ENCODE results near the gene NIBAN1.

Gene NIBAN1

GRCh38 chr1:184935920-184936798, 38.1 kb downstream of the NIBAN1 start:
- Histone ChIP-seq H3K9ac (ENCODE audit: low read depth in 1 of 2, low read length in 2 of 2) (no peak overlapping the region), H3K4me3 (ENCODE audit: low read depth in 1 of 2, low read length in 2 of 2) (no peak overlapping the region), H3K27ac (ENCODE audit: low read depth, low read length) (no peak overlapping the region), H3K36me3 (ENCODE audit: control insufficient read depth in 1 of 2, insufficient read depth in 2 of 2, low read length in 2 of 2) (no peaks in the 10 kb centered on the region), H3K4me1 (ENCODE audit: control insufficient read depth in 1 of 2, insufficient read depth in 2 of 2, low read length in 2 of 2) (peaks cover 0 to 6% of the 10 kb centered on the region in 2 donors), H3K9me3 (ENCODE audit: control insufficient read depth in 1 of 2, low read length in 2 of 2) (no peaks in the 10 kb centered on the region), H3K27me3 (ENCODE audit: control insufficient read depth in 1 of 2, insufficient read depth in 2 of 2, low read length in 2 of 2) (no peaks in the 10 kb centered on the region)

GRCh38 chr1:184933944-184934343, 40.4 kb downstream of the NIBAN1 start:
- Histone ChIP-seq H3K4me3 (ENCODE audit: low read depth in 1 of 2, low read length in 2 of 2) (no peak overlapping the region), H3K9ac (ENCODE audit: low read depth in 1 of 2, low read length in 2 of 2) (no peak overlapping the region), H3K27ac (ENCODE audit: low read depth, low read length) (no peak overlapping the region), H3K9me3 (ENCODE audit: control insufficient read depth in 1 of 2, low read length in 2 of 2) (no peaks in the 10 kb centered on the region), H3K36me3 (ENCODE audit: control insufficient read depth in 1 of 2, insufficient read depth in 2 of 2, low read length in 2 of 2) (no peaks in the 10 kb centered on the region), H3K27me3 (ENCODE audit: control insufficient read depth in 1 of 2, insufficient read depth in 2 of 2, low read length in 2 of 2) (no peaks in the 10 kb centered on the region), H3K4me1 (ENCODE audit: control insufficient read depth in 1 of 2, insufficient read depth in 2 of 2, low read length in 2 of 2) (peaks cover 0 to 16% of the 10 kb centered on the region in 2 donors)

- Histone ChIP-seq H3K27ac (ENCODE audit: low read depth, low read length) (no peak overlapping the region), H3K4me1 (ENCODE audit: control insufficient read depth in 1 of 2, insufficient read depth in 2 of 2, low read length in 2 of 2) (peaks cover 0 to 13% of the 10 kb centered on the region in 2 donors), H3K9ac (ENCODE audit: low read depth in 1 of 2, low read length in 2 of 2) (no peak overlapping the region), H3K27me3 (ENCODE audit: control insufficient read depth in 1 of 2, insufficient read depth in 2 of 2, low read length in 2 of 2) (no peaks in the 10 kb centered on the region), H3K9me3 (ENCODE audit: control insufficient read depth in 1 of 2, low read length in 2 of 2) (no peaks in the 10 kb centered on the region), H3K4me3 (ENCODE audit: low read depth in 1 of 2, low read length in 2 of 2) (no peak overlapping the region), H3K36me3 (ENCODE audit: control insufficient read depth in 1 of 2, insufficient read depth in 2 of 2, low read length in 2 of 2) (no peaks in the 10 kb centered on the region)
These were observed 42.0 kb downstream of the NIBAN1 start for GRCh38 chr1:184932319-184932718.

GRCh38 chr1:184931566-184931965, 42.7 kb downstream of the NIBAN1 start:
- H3K27me3 ChIP-seq (ENCODE audit: control insufficient read depth in 1 of 2, insufficient read depth in 2 of 2, low read length in 2 of 2) = no peaks in the 10 kb centered on the region
- peaks cover 0 to 10% of the 10 kb centered on the region in 2 donors for H3K4me1 ChIP-seq (ENCODE audit: control insufficient read depth in 1 of 2, insufficient read depth in 2 of 2, low read length in 2 of 2)
- no peaks in the 10 kb centered on the region for H3K36me3 ChIP-seq (ENCODE audit: control insufficient read depth in 1 of 2, insufficient read depth in 2 of 2, low read length in 2 of 2)
- no peaks in the 10 kb centered on the region for H3K9me3 ChIP-seq (ENCODE audit: control insufficient read depth in 1 of 2, low read length in 2 of 2)
- H3K4me3 ChIP-seq (ENCODE audit: low read depth in 1 of 2, low read length in 2 of 2) = no peak overlapping the region
- no peak overlapping the region for H3K27ac ChIP-seq (ENCODE audit: low read depth, low read length)
- no peak overlapping the region for H3K9ac ChIP-seq (ENCODE audit: low read depth in 1 of 2, low read length in 2 of 2)

GRCh38 chr1:184930645-184931044, 43.7 kb downstream of the NIBAN1 start:
- H3K36me3 ChIP-seq (ENCODE audit: control insufficient read depth in 1 of 2, insufficient read depth in 2 of 2, low read length in 2 of 2) = no peaks in the 10 kb centered on the region
- peaks cover 0 to 10% of the 10 kb centered on the region in 2 donors for H3K4me1 ChIP-seq (ENCODE audit: control insufficient read depth in 1 of 2, insufficient read depth in 2 of 2, low read length in 2 of 2)
- no peak overlapping the region for H3K4me3 ChIP-seq (ENCODE audit: low read depth in 1 of 2, low read length in 2 of 2)
- H3K9me3 ChIP-seq (ENCODE audit: control insufficient read depth in 1 of 2, low read length in 2 of 2) = no peaks in the 10 kb centered on the region
- H3K27me3 ChIP-seq (ENCODE audit: control insufficient read depth in 1 of 2, insufficient read depth in 2 of 2, low read length in 2 of 2) = no peaks in the 10 kb centered on the region
- H3K27ac ChIP-seq (ENCODE audit: low read depth, low read length) = no peak overlapping the region
- H3K9ac ChIP-seq (ENCODE audit: low read depth in 1 of 2, low read length in 2 of 2) = no peak overlapping the region

GRCh38 chr1:184930232-184930631, 44.1 kb downstream of the NIBAN1 start:
- no peak overlapping the region for H3K4me3 ChIP-seq (ENCODE audit: low read depth in 1 of 2, low read length in 2 of 2)
- H3K9me3 ChIP-seq (ENCODE audit: control insufficient read depth in 1 of 2, low read length in 2 of 2) = no peaks in the 10 kb centered on the region
- H3K9ac ChIP-seq (ENCODE audit: low read depth in 1 of 2, low read length in 2 of 2) = no peak overlapping the region
- H3K36me3 ChIP-seq (ENCODE audit: control insufficient read depth in 1 of 2, insufficient read depth in 2 of 2, low read length in 2 of 2) = no peaks in the 10 kb centered on the region
- no peaks in the 10 kb centered on the region for H3K27me3 ChIP-seq (ENCODE audit: control insufficient read depth in 1 of 2, insufficient read depth in 2 of 2, low read length in 2 of 2)
- peaks cover 0 to 10% of the 10 kb centered on the region in 2 donors for H3K4me1 ChIP-seq (ENCODE audit: control insufficient read depth in 1 of 2, insufficient read depth in 2 of 2, low read length in 2 of 2)
- no peak overlapping the region for H3K27ac ChIP-seq (ENCODE audit: low read depth, low read length)

- no peak overlapping the region for H3K4me3 ChIP-seq (ENCODE audit: low read depth in 1 of 2, low read length in 2 of 2)
- no peak overlapping the region for H3K9ac ChIP-seq (ENCODE audit: low read depth in 1 of 2, low read length in 2 of 2)
- no peaks in the 10 kb centered on the region for H3K9me3 ChIP-seq (ENCODE audit: control insufficient read depth in 1 of 2, low read length in 2 of 2)
- H3K27ac ChIP-seq (ENCODE audit: low read depth, low read length) = no peak overlapping the region
- H3K36me3 ChIP-seq (ENCODE audit: control insufficient read depth in 1 of 2, insufficient read depth in 2 of 2, low read length in 2 of 2) = no peaks in the 10 kb centered on the region
- no peaks in the 10 kb centered on the region for H3K27me3 ChIP-seq (ENCODE audit: control insufficient read depth in 1 of 2, insufficient read depth in 2 of 2, low read length in 2 of 2)
- peaks cover 0 to 10% of the 10 kb centered on the region in 2 donors for H3K4me1 ChIP-seq (ENCODE audit: control insufficient read depth in 1 of 2, insufficient read depth in 2 of 2, low read length in 2 of 2)
These were observed 44.6 kb downstream of the NIBAN1 start for GRCh38 chr1:184929711-184930202.

GRCh38 chr1:184928394-184928793, 45.9 kb downstream of the NIBAN1 start:
- Histone ChIP-seq H3K27me3 (ENCODE audit: control insufficient read depth in 1 of 2, insufficient read depth in 2 of 2, low read length in 2 of 2) (no peaks in the 10 kb centered on the region), H3K27ac (ENCODE audit: low read depth, low read length) (no peak overlapping the region), H3K9ac (ENCODE audit: low read depth in 1 of 2, low read length in 2 of 2) (no peak overlapping the region), H3K4me1 (ENCODE audit: control insufficient read depth in 1 of 2, insufficient read depth in 2 of 2, low read length in 2 of 2) (peaks cover 0 to 10% of the 10 kb centered on the region in 2 donors), H3K4me3 (ENCODE audit: low read depth in 1 of 2, low read length in 2 of 2) (no peak overlapping the region), H3K9me3 (ENCODE audit: control insufficient read depth in 1 of 2, low read length in 2 of 2) (no peaks in the 10 kb centered on the region), H3K36me3 (ENCODE audit: control insufficient read depth in 1 of 2, insufficient read depth in 2 of 2, low read length in 2 of 2) (no peaks in the 10 kb centered on the region)

Measured in duodenal mucosa (tissue), 2 donors.